Activated CD8-positive, alpha-beta T cell treated with anti-CD3 and anti-CD28 coated beads, Interleukin-2, amount 10 ng/mL, durations not matched to agents 7 days and 5 days (primary cell): ENCODE data around the gene ZNF319. TPM values are rescaled to one million over a fixed set of nuclear protein-coding genes. Genes with fewer than 3 reads are reported as not detected.

Source experiments
- ATAC-seq: fragments of 150-1000 bp; cut with Tn5 transposase; one replicate; pipeline ENCODE4 v1.10.0; 2021; ENCODE audit warnings: moderate library complexity
- CTCF ChIA-PET: fragments of 350-600 bp; sonication (Branson Sonifier 250); formaldehyde crosslinking; loops from one replicate; lab custom pipeline; 2021; ENCODE audit warnings: antibody characterized with exemption; lab: Charles Lee
- POLR2A ChIA-PET: fragments of 350-600 bp; sonication (Branson Sonifier 250); formaldehyde crosslinking; loops from one replicate; lab custom pipeline; 2021; ENCODE audit warnings: antibody characterized with exemption; lab: Charles Lee
- DNase-seq: peaks from one replicate; pipeline ENCODE4 v3.0.0-alpha.2; 2020
- H3K27ac Mint-ChIP-seq: one replicate; pipeline ENCODE4 v1.8.0; 2021; ENCODE audit warnings: mild to moderate bottlenecking, mixed read lengths
- H3K27me3 Mint-ChIP-seq: one replicate; pipeline ENCODE4 v1.8.0; 2021; ENCODE audit warnings: low read depth, mixed read lengths
- H3K36me3 Mint-ChIP-seq: one replicate; pipeline ENCODE4 v1.8.0; 2021; ENCODE audit warnings: low read depth, mixed read lengths
- H3K4me1 Mint-ChIP-seq: one replicate; pipeline ENCODE4 v1.8.0; 2021; ENCODE audit warnings: low read depth, mixed read lengths
- H3K4me3 Mint-ChIP-seq: one replicate; pipeline ENCODE4 v1.8.0; 2021; ENCODE audit warnings: mild to moderate bottlenecking, mixed read lengths
- H3K9me3 Mint-ChIP-seq: one replicate; pipeline ENCODE4 v1.8.0; 2022; ENCODE audit warnings: mixed read lengths; ENCODE audit not compliant: insufficient read depth
- total RNA-seq, 2 experiments: library from RNA; stranded (reverse); gene quantifications; one replicate each; pipeline ENCODE4 v1.2.3, GENCODE V29; 2021

Gene ZNF319
- total RNA-seq, 2 experiments from 2014 or later: 16.6 to 17.0 TPM

DNA sequence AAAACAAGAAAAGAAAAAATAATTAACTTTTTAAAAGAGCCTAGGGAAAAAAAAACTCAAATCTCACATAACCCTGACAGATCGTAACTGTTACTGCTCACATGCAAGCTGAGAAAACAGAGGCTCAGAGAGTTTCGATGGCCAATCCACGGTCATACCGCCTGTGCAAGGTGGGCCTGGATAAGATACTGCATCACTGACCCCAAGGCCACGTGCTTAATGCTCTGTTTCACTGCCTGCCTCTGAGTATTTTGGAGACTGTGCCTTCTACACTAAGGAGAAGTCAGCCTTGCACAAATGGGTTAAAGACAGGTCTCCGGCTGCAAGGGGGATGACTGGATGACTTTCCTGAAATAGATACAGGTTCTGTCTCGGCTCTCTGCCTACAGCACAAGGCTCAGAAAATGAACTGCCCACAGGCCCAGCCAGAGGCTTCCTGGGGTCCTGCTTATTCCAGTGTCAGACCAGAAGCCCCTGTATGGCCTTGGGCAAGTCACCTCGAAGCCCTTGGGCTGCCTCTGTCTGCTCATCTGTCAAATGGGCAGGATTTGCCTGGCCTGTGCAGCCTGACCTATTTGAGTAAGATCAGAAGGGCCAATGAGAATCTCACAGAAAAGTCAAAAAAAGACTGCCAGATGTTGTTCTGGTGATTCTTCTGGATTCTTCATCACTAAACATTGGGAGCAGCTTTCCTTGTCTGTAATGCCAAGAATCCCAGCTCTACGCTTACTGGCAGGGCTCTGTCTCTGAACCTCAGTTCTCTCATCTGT, 55.3 kb downstream of the ZNF319 start:
- Mint-ChIP-seq H3K4me3 (no peak overlapping the region), H3K9me3 (no peaks in the 10 kb centered on the region), H3K27ac (no peak overlapping the region), H3K27me3 (peaks cover 8% of the 10 kb centered on the region), H3K4me1 (no peaks in the 10 kb centered on the region), H3K36me3 (no peaks in the 10 kb centered on the region)
- ChIA-PET POLR2A (no interaction called here), CTCF (no interaction called here)
- ATAC-seq: no peak
- DNase-seq: no peak

Other genes starting within 250 kb of the ZNF319 start
- under 1 TPM in 1 of 2 experiments, not detected in 1; 0.53 TPM for gene KIFC3, start 198.2 kb downstream of the ZNF319 start, total RNA-seq
- not detected for gene CNGB1, start 29.5 kb downstream of the ZNF319 start, total RNA-seq
- 10 to 100 TPM; 67.0 to 68.6 TPM for gene USB1, start 735 bp upstream of the ZNF319 start, total RNA-seq
- gene MMP15, start 25.1 kb upstream of the ZNF319 start, total RNA-seq: under 1 TPM; 0.50 to 0.61 TPM
- 10 to 100 TPM; 48.1 to 48.4 TPM for gene CFAP20, start 128.7 kb upstream of the ZNF319 start, total RNA-seq
- 10 to 100 TPM; 62.2 to 67.1 TPM for gene CSNK2A2, start 197.4 kb upstream of the ZNF319 start, total RNA-seq